ENCODE data around the gene SLC6A19. TPM values are rescaled to one million over a fixed set of nuclear protein-coding genes. Genes with fewer than 3 reads are reported as not detected.

Gene SLC6A19
- total and polyA plus RNA-seq, 10 of the 15 experiments (the other 5 are each of a cell fraction or from before 2014, with no cell fraction given): 0.01 to 0.03 TPM; not detected in 8

DNA sequence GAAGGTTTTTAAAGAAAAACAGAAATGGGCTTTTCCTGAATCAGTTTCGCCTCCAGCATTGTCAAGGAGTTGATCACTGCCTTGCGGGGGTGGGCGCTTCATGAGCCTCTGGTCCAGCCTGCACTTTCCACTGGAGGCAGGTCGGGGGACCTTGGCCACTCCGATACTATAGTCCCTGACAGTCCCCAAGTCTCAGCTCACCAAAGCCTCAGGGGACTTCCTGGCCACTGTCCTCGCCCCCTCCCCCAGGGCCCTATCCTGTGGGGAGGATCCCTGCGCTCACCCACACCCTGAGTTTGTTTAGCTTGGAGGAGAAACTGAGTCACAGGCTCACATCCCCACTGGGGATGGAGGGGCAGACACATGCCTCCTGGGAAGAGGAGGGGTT lies 1.4 kb downstream of the SLC6A19 start:
- 22% methylated on average over 7 of the region's 7 CpGs for WGBS (ENCODE audit: insufficient coverage, insufficient replicate concordance, low lambda C conversion rate, missing lambda C conversion rate)
- ATAC-seq: no peak
- Histone ChIP-seq H4K20me1 (ENCODE audit: control insufficient read depth, insufficient read depth) (no peaks in the 10 kb centered on the region), H3K4me1 (ENCODE audit: control insufficient read depth, insufficient read depth, low read length) (no peaks in the 10 kb centered on the region), H3K27me3 (replicated peaks in 1 of 2; ENCODE audit: control insufficient read depth in 2 of 2, insufficient read depth in 2 of 2, low read length in 1 of 2) (no peaks in the 10 kb centered on the region; a peak in 1 of 4 replicates), H3K4me2 (ENCODE audit: control insufficient read depth, insufficient read depth) (no peak overlapping the region), H3K9me3 (replicated peaks; ENCODE audit: control insufficient read depth, insufficient read depth, low read length) (no peaks in the 10 kb centered on the region), H3K9ac (ENCODE audit: control insufficient read depth, insufficient read depth, low read length) (no peak overlapping the region), H2AFZ (ENCODE audit: control insufficient read depth, low read depth, low read length) (no peak overlapping the region), H3K27ac (ENCODE audit: control insufficient read depth, insufficient read depth) (no peak overlapping the region), H3K79me2 (ENCODE audit: control insufficient read depth, insufficient read depth, low read length) (no peaks in the 10 kb centered on the region), H3K4me3 (no peak overlapping the region), H3K36me3 (ENCODE audit: control insufficient read depth in 2 of 2, insufficient read depth in 2 of 2, low read length in 1 of 2) (no peaks in the 10 kb centered on the region)
- POLR2A ChIA-PET: no interaction called here
- RAD21 ChIA-PET (ENCODE audit: unreplicated experiment): no interaction called here
- CTCF ChIA-PET: no interaction called here
- TF ChIP-seq POU2F2 (IDR thresholded peaks at IDR 0.05; ENCODE audit: borderline replicate concordance, low read depth, low read length) (no peak), RAD21 (IDR thresholded peaks at IDR 0.05; ENCODE audit: insufficient read depth, low read depth, low read length) (no peak), BACH1 (IDR thresholded peaks at IDR 0.05; ENCODE audit: borderline replicate concordance) (no peak), EP300 (IDR thresholded peaks at IDR 0.05; ENCODE audit: borderline replicate concordance in 1 of 2, control insufficient read depth in 1 of 2, low read depth in 2 of 2, low read length in 2 of 2) (no peak), ZSCAN29 (IDR thresholded peaks at IDR 0.05) (no peak), SP1 (IDR thresholded peaks at IDR 0.05; ENCODE audit: low read depth, low read length) (no peak), KDM1A (IDR thresholded peaks at IDR 0.05; ENCODE audit: borderline replicate concordance) (no peak), IKZF2 (IDR thresholded peaks at IDR 0.05) (no peak), NRF1 (conservative IDR thresholded peaks at IDR 0.05; ENCODE audit: low read depth, low read length) (no peak), DPF2 (IDR thresholded peaks at IDR 0.05) (no peak)
- TF ChIP-seq, protein P1, sequence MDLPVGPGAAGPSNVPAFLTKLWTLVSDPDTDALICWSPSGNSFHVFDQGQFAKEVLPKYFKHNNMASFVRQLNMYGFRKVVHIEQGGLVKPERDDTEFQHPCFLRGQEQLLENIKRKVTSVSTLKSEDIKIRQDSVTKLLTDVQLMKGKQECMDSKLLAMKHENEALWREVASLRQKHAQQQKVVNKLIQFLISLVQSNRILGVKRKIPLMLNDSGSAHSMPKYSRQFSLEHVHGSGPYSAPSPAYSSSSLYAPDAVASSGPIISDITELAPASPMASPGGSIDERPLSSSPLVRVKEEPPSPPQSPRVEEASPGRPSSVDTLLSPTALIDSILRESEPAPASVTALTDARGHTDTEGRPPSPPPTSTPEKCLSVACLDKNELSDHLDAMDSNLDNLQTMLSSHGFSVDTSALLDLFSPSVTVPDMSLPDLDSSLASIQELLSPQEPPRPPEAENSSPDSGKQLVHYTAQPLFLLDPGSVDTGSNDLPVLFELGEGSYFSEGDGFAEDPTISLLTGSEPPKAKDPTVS (IDR thresholded peaks at IDR 0.05; ENCODE audit: low read depth, low read length): no peak
- TF ChIP-seq, protein P2, sequence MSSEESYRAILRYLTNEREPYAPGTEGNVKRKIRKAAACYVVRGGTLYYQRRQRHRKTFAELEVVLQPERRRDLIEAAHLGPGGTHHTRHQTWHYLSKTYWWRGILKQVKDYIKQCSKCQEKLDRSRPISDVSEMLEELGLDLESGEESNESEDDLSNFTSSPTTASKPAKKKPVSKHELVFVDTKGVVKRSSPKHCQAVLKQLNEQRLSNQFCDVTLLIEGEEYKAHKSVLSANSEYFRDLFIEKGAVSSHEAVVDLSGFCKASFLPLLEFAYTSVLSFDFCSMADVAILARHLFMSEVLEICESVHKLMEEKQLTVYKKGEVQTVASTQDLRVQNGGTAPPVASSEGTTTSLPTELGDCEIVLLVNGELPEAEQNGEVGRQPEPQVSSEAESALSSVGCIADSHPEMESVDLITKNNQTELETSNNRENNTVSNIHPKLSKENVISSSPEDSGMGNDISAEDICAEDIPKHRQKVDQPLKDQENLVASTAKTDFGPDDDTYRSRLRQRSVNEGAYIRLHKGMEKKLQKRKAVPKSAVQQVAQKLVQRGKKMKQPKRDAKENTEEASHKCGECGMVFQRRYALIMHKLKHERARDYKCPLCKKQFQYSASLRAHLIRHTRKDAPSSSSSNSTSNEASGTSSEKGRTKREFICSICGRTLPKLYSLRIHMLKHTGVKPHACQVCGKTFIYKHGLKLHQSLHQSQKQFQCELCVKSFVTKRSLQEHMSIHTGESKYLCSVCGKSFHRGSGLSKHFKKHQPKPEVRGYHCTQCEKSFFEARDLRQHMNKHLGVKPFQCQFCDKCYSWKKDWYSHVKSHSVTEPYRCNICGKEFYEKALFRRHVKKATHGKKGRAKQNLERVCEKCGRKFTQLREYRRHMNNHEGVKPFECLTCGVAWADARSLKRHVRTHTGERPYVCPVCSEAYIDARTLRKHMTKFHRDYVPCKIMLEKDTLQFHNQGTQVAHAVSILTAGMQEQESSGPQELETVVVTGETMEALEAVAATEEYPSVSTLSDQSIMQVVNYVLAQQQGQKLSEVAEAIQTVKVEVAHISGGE (CRISPR knock-in tag; IDR thresholded peaks at IDR 0.05): no peak
- TF ChIP-seq, protein P3, sequence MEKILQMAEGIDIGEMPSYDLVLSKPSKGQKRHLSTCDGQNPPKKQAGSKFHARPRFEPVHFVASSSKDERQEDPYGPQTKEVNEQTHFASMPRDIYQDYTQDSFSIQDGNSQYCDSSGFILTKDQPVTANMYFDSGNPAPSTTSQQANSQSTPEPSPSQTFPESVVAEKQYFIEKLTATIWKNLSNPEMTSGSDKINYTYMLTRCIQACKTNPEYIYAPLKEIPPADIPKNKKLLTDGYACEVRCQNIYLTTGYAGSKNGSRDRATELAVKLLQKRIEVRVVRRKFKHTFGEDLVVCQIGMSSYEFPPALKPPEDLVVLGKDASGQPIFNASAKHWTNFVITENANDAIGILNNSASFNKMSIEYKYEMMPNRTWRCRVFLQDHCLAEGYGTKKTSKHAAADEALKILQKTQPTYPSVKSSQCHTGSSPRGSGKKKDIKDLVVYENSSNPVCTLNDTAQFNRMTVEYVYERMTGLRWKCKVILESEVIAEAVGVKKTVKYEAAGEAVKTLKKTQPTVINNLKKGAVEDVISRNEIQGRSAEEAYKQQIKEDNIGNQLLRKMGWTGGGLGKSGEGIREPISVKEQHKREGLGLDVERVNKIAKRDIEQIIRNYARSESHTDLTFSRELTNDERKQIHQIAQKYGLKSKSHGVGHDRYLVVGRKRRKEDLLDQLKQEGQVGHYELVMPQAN (conservative IDR thresholded peaks at IDR 0.05): no peak
- TF ChIP-seq, protein P4, sequence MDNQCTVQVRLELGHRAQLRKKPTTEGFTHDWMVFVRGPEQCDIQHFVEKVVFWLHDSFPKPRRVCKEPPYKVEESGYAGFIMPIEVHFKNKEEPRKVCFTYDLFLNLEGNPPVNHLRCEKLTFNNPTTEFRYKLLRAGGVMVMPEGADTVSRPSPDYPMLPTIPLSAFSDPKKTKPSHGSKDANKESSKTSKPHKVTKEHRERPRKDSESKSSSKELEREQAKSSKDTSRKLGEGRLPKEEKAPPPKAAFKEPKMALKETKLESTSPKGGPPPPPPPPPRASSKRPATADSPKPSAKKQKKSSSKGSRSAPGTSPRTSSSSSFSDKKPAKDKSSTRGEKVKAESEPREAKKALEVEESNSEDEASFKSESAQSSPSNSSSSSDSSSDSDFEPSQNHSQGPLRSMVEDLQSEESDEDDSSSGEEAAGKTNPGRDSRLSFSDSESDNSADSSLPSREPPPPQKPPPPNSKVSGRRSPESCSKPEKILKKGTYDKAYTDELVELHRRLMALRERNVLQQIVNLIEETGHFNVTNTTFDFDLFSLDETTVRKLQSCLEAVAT (IDR thresholded peaks at IDR 0.05): no peak
- intact Hi-C loops (cut with micrococcal nuclease; ENCODE audit: unreplicated experiment) (no loop called here), in situ Hi-C loops (cut with MboI) (no loop called here)
- no TSS peak for BruUV-seq (replicated peaks)
- SMC1A ChIA-PET (ENCODE audit: uncharacterized antibody, unreplicated experiment): no interaction called here
- no peak for FAIRE-seq
- DNase-seq (ENCODE audit: low read depth, low spot score): no peak

Measured in GM12878 (cell line).